Tibial artery (tissue), 4 donors: ENCODE results near the gene SGIP1.

ENCODE experiments used
- DNase-seq, 2 donors: peaks; one replicate each; pipeline ENCODE4 v3.0.0-alpha.2; 2019
- H3K27ac ChIP-seq, 2 donors: fragments of 200-600 bp; sonication (generic) in 1 of 2; 1 replicate in 1 of 2; 2 replicates in 1 of 2; pipeline ENCODE4 v1.5.1; 2018 to 2019; ENCODE audit warnings: mild to moderate bottlenecking in 1 of 2
- H3K27me3 ChIP-seq, 2 donors: fragments of 200-600 bp; sonication (generic) in 1 of 2; one replicate each; pipeline versions ENCODE4 v1.5.1 to v1.6.0; 2016 to 2019
- H3K36me3 ChIP-seq, 3 donors: fragments of 200-600 bp; sonication (generic) in 2 of 3; one replicate each; pipeline ENCODE4 v1.5.1; 2016 to 2019; ENCODE audit warnings: mild to moderate bottlenecking in 2 of 3
- H3K4me1 ChIP-seq, 4 donors: fragments of 200-600 bp; sonication (generic) in 2 of 4; 1 replicate in 3 of 4; 2 replicates in 1 of 4; pipeline ENCODE4 v1.5.1; 2016 to 2019
- H3K4me3 ChIP-seq, 2 donors: fragments of 200-600 bp; sonication (generic) in 1 of 2; 1 replicate in 1 of 2; 2 replicates in 1 of 2; pipeline ENCODE4 v1.5.1; 2018 to 2019; ENCODE audit warnings: mild to moderate bottlenecking in 2 of 2
- H3K9me3 ChIP-seq, 3 donors: fragments of 200-600 bp; sonication (generic) in 1 of 3; one replicate each; pipeline ENCODE4 v1.5.1; 2016 to 2019
- intact Hi-C: fragments of 100-400 bp; cut with DNase I; formaldehyde crosslinking; loops from one replicate; pipeline ENCODE4 v1.15.0; 2023; ENCODE audit warnings: low total_unique reads
- TF ChIP-seq, protein P1 (sequence below), 2 experiments: fragments of 200-600 bp in 1 of 2; fragments of 450-650 bp in 1 of 2; IDR thresholded peaks; one replicate each; pipeline ENCODE4 v1.5.1; 2017 to 2019; ENCODE audit warnings: antibody characterized with exemption in 2 of 2, mild to moderate bottlenecking in 1 of 2, moderate library complexity in 1 of 2

SGIP1 gene

DNA sequence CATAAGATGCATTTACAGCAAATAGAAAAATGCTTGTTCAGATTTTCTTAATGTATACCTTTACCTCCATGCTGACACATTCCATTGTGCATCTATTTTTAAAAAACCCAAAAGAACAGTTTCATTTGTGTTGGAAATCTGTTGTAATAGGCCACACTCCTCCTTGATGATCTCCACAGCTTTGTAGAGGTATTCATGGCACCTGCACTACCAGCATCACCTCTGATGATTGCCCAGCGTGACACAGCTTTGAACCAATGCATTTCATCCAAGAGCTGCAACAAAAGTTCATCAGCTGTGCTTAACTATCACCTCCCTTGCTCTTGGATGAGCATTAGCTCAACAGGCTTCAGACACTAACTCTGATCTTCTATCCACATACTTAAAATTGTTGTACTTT is 226.6 kb downstream of the SGIP1 start:
- Histone ChIP-seq H3K36me3 (no peaks in the 10 kb centered on the region), H3K27ac (no peak overlapping the region), H3K4me3 (no peak overlapping the region), H3K27me3 (no peaks in the 10 kb centered on the region), H3K4me1 (no peaks in the 10 kb centered on the region), H3K9me3 (no peaks in the 10 kb centered on the region)
- intact Hi-C loops: loop anchor here (10.0 kb wide), 3 partner anchors 234 to 734 kb away; no protein-coding TSS in a partner anchor
- TF ChIP-seq, protein P1, sequence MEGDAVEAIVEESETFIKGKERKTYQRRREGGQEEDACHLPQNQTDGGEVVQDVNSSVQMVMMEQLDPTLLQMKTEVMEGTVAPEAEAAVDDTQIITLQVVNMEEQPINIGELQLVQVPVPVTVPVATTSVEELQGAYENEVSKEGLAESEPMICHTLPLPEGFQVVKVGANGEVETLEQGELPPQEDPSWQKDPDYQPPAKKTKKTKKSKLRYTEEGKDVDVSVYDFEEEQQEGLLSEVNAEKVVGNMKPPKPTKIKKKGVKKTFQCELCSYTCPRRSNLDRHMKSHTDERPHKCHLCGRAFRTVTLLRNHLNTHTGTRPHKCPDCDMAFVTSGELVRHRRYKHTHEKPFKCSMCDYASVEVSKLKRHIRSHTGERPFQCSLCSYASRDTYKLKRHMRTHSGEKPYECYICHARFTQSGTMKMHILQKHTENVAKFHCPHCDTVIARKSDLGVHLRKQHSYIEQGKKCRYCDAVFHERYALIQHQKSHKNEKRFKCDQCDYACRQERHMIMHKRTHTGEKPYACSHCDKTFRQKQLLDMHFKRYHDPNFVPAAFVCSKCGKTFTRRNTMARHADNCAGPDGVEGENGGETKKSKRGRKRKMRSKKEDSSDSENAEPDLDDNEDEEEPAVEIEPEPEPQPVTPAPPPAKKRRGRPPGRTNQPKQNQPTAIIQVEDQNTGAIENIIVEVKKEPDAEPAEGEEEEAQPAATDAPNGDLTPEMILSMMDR (IDR thresholded peaks at IDR 0.05): no peak
- no peak for DNase-seq

DNA sequence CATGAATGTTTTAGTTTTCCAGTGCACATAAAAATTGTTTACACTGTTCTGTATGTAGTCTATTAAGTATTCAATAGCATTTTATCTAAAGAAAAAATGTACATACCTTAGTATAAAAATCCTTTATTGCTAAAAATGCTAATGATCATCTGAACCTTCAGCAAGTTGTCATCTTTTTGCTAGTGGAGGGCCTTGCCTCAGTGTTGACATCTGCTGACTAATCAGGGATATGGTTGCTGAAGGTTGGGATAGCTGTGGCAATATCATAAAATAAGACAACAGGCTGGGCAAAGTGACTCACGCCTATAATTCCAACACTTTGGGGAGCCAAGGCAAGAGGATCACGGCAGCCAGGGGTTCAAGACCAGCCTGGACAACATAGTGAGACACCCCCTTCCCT is 227.3 kb downstream of the SGIP1 start:
- TF ChIP-seq, protein P1 (IDR thresholded peaks at IDR 0.05): no peak
- no peaks in the 10 kb centered on the region for H3K27me3 ChIP-seq
- no peaks in the 10 kb centered on the region for H3K36me3 ChIP-seq
- no peaks in the 10 kb centered on the region for H3K9me3 ChIP-seq
- no peaks in the 10 kb centered on the region for H3K4me1 ChIP-seq
- H3K4me3 ChIP-seq: no peak overlapping the region
- intact Hi-C loops: loop anchor here (10.0 kb wide), 3 partner anchors 234 to 734 kb away; no protein-coding TSS in a partner anchor
- no peak for DNase-seq
- no peak overlapping the region for H3K27ac ChIP-seq

DNA sequence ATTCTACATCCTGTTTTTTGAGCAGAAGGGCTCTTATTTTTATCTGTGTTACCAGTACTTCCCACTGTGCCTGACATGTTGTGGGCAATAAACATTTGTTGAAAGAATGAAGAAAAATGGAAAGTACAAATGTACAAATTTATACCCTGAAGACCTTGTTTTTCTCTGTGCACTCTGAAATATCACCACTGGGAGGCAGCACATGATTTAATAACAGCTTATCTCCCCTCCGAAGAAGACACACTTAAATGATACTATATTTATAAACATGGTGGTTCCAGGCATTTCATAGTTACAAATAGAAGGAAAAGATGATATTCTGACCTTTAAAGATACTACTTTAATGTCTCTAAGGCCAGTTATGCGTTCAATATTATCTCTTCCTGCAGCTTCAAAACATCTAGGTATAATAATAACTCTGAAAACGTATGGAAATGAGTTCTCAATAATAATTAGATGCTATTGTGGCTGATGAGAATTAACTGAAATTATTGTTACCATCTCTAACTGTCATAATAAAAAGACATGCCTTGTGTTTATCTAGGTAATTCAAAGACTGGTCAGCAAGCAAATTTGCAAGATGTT is 231.1 kb downstream of the SGIP1 start:
- TF ChIP-seq, protein P1 (IDR thresholded peaks at IDR 0.05): peak; percentile 65 to 68
- peak in 1 of 2 donors; percentile 48 for DNase-seq
- Histone ChIP-seq H3K4me3 (no peak overlapping the region), H3K27ac (no peak overlapping the region), H3K36me3 (no peaks in the 10 kb centered on the region), H3K4me1 (no peaks in the 10 kb centered on the region), H3K27me3 (no peaks in the 10 kb centered on the region), H3K9me3 (no peaks in the 10 kb centered on the region)
- intact Hi-C loops: loop anchor here (10.0 kb wide), 3 partner anchors 230 to 730 kb away; no protein-coding TSS in a partner anchor

- intact Hi-C loops: loop anchor here (10.0 kb wide), 3 partner anchors 227 to 727 kb away; no protein-coding TSS in a partner anchor
- Histone ChIP-seq H3K27me3 (no peaks in the 10 kb centered on the region), H3K9me3 (no peaks in the 10 kb centered on the region), H3K4me1 (no peaks in the 10 kb centered on the region), H3K4me3 (no peak overlapping the region), H3K27ac (no peak overlapping the region), H3K36me3 (no peaks in the 10 kb centered on the region)
- no peak for DNase-seq
- TF ChIP-seq, protein P1 (IDR thresholded peaks at IDR 0.05): no peak
Observed at GRCh38 chr1:66767626-66768025, 233.7 kb downstream of the SGIP1 start.

DNA sequence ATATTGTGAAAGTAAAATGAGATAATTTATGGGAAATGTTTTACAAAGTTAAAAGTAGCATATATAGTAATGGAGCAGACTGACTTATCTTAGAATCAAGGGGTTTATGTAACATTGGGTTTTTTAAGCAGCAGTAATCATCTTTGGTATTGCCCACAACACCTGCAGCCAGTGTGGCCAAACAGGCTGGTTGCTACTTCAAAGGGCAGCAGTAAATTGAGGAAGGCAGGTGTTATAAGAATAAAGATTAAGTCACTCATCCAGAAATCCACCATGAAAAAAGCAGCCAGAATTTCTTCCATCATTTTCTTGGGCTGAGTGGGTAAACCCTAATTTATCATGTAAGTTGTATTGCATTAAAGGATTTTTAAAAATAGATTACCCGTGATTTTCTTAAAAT is 235.0 kb downstream of the SGIP1 start:
- Histone ChIP-seq H3K27ac (no peak overlapping the region), H3K9me3 (no peaks in the 10 kb centered on the region), H3K4me1 (no peaks in the 10 kb centered on the region), H3K4me3 (no peak overlapping the region), H3K27me3 (no peaks in the 10 kb centered on the region), H3K36me3 (no peaks in the 10 kb centered on the region)
- intact Hi-C loops: loop anchor here (10.0 kb wide), 3 partner anchors 226 to 726 kb away; no protein-coding TSS in a partner anchor
- DNase-seq: no peak
- TF ChIP-seq, protein P1 (IDR thresholded peaks at IDR 0.05): no peak
